DND-41 (cell line): Measurements from ENCODE around the gene KCNMA1.

Experiments used
- ATAC-seq: fragments of 200-7000 bp; cut with Tn5 transposase; 3 replicates; pipeline ENCODE4 v1.9.1; 2021; ENCODE audit warnings: low read depth; ENCODE audit not compliant: insufficient read depth
- DNase-seq: peaks from one replicate; pipeline ENCODE4 v3.0.0-alpha.2; 2020
- H2AFZ ChIP-seq: 2 replicates; pipeline ENCODE4 v1.6.0; 2012; ENCODE audit warnings: low read depth, low read length
- H3K27ac ChIP-seq: 2 replicates; pipeline ENCODE4 v1.5.1; 2012; ENCODE audit warnings: low read length, inconsistent platforms
- H3K27me3 ChIP-seq: fragments of 200-600 bp; sonication (generic); 2 replicates; pipeline ENCODE4 v1.6.0; 2012; ENCODE audit warnings: low read length, mild to moderate bottlenecking, inconsistent platforms; ENCODE audit not compliant: insufficient read depth, poor library complexity
- H3K36me3 ChIP-seq: 2 replicates; pipeline ENCODE4 v1.5.1; 2012; ENCODE audit warnings: low read length, inconsistent platforms; ENCODE audit not compliant: insufficient read depth
- H3K4me1 ChIP-seq: 2 replicates; pipeline ENCODE4 v1.5.1; 2012; ENCODE audit warnings: mild to moderate bottlenecking, low read length; ENCODE audit not compliant: insufficient read depth
- H3K4me2 ChIP-seq: 2 replicates; pipeline ENCODE4 v1.6.0; 2012; ENCODE audit warnings: mild to moderate bottlenecking, moderate library complexity, low read length, inconsistent platforms; ENCODE audit not compliant: insufficient read depth
- H3K4me3 ChIP-seq, 2 experiments: fragments of 200-600 bp in 1 of 2; shearing (Covaris generic) in 1 of 2; 2 replicates each; pipeline ENCODE4 v1.5.1; 2012 to 2016; ENCODE audit warnings: inconsistent platforms in 2 of 2, low read length in 2 of 2, mild to moderate bottlenecking in 2 of 2, low read depth in 1 of 2, moderate library complexity in 1 of 2
- H3K79me2 ChIP-seq: 2 replicates; pipeline ENCODE4 v1.6.0; 2012; ENCODE audit warnings: low read length, inconsistent platforms; ENCODE audit not compliant: insufficient read depth
- H3K9ac ChIP-seq: 2 replicates; pipeline ENCODE4 v1.6.0; 2012; ENCODE audit warnings: low read depth, mild to moderate bottlenecking, inconsistent platforms, low read length, moderate library complexity
- H3K9me3 ChIP-seq: 2 replicates; pipeline ENCODE4 v1.5.1; 2012; ENCODE audit warnings: low read length, moderate library complexity, mild to moderate bottlenecking, inconsistent platforms; ENCODE audit not compliant: insufficient read depth, severe bottlenecking
- H4K20me1 ChIP-seq: 2 replicates; pipeline ENCODE4 v1.6.0; 2012; ENCODE audit warnings: low read length; ENCODE audit not compliant: insufficient read depth
- CTCF ChIP-seq: IDR thresholded peaks from 2 replicates; pipeline ENCODE4 v1.5.1; 2012; ENCODE audit warnings: borderline replicate concordance, low read length, moderate library complexity, mild to moderate bottlenecking; ENCODE audit not compliant: poor library complexity, severe bottlenecking; ENCODE audit errors: extremely low read depth
- EZH2 ChIP-seq: IDR thresholded peaks from 3 replicates; pipeline ENCODE4 v1.6.1; 2012; ENCODE audit warnings: borderline replicate concordance, low read depth, mild to moderate bottlenecking, moderate library complexity, low read length, inconsistent platforms; ENCODE audit not compliant: severe bottlenecking

The KCNMA1 gene

GRCh38 chr10:77204171-77204570, 433.4 kb downstream of the KCNMA1 start:
- no peaks in the 10 kb centered on the region for H3K4me1 ChIP-seq
- DNase-seq: no peak
- no peak for TF ChIP-seq CTCF
- TF ChIP-seq EZH2: no peak
- no peaks in the 10 kb centered on the region for H3K36me3 ChIP-seq
- H3K4me3 ChIP-seq: no peak overlapping the region
- H3K4me2 ChIP-seq: no peak overlapping the region
- no peak overlapping the region for H3K9ac ChIP-seq
- H3K9me3 ChIP-seq: no peaks in the 10 kb centered on the region
- no peak for ATAC-seq
- H2AFZ ChIP-seq: no peak overlapping the region
- peaks cover 8% of the 10 kb centered on the region for H3K27me3 ChIP-seq
- H3K27ac ChIP-seq: no peak overlapping the region
- H3K79me2 ChIP-seq: no peaks in the 10 kb centered on the region
- no peaks in the 10 kb centered on the region for H4K20me1 ChIP-seq

GRCh38 chr10:77202857-77203256, 434.8 kb downstream of the KCNMA1 start:
- H3K9me3 ChIP-seq: no peaks in the 10 kb centered on the region

GRCh38 chr10:77201135-77202106, 436.2 kb downstream of the KCNMA1 start:
- ATAC-seq: no peak
- peaks cover 16% of the 10 kb centered on the region for H3K27me3 ChIP-seq
- H4K20me1 ChIP-seq: no peaks in the 10 kb centered on the region
- H3K9me3 ChIP-seq: no peaks in the 10 kb centered on the region
- no peaks in the 10 kb centered on the region for H3K36me3 ChIP-seq
- H3K79me2 ChIP-seq: no peaks in the 10 kb centered on the region
- no peak overlapping the region for H2AFZ ChIP-seq
- TF ChIP-seq EZH2: no peak
- TF ChIP-seq CTCF: no peak
- H3K9ac ChIP-seq: no peak overlapping the region
- H3K4me1 ChIP-seq: no peaks in the 10 kb centered on the region
- no peak for DNase-seq
- no peak overlapping the region for H3K27ac ChIP-seq
- H3K4me3 ChIP-seq: no peak overlapping the region
- no peak overlapping the region for H3K4me2 ChIP-seq

More at GRCh38 chr10:77202857-77203256, 434.8 kb downstream of the KCNMA1 start:
- no peak overlapping the region for H3K4me2 ChIP-seq
- peaks cover 12% of the 10 kb centered on the region for H3K27me3 ChIP-seq
- H3K79me2 ChIP-seq: no peaks in the 10 kb centered on the region
- no peak overlapping the region for H3K4me3 ChIP-seq
- DNase-seq: no peak
- H2AFZ ChIP-seq: no peak overlapping the region
- no peaks in the 10 kb centered on the region for H3K36me3 ChIP-seq
- TF ChIP-seq EZH2 (no peak), CTCF (no peak)
- H4K20me1 ChIP-seq: no peaks in the 10 kb centered on the region
- no peak overlapping the region for H3K27ac ChIP-seq
- no peaks in the 10 kb centered on the region for H3K4me1 ChIP-seq
- no peak overlapping the region for H3K9ac ChIP-seq
- ATAC-seq: no peak
